Islet of Langerhans (tissue), 1 donor: ENCODE data around the gene CNKSR2.

Experiments
- FAIRE-seq: peaks from one replicate; lab custom pipeline; 2011; peaks lifted over from hg19 to GRCh38; lab: Jason Lieb, UNC

CNKSR2 gene

GRCh38 chrX:21374163-21374993, at the start of gene CNKSR2:
Gene CNKSR2, plus strand, starts transcription at chrX:21374418. Its CDS starts 480 bp downstream, at chrX:21374898.
- no peak for FAIRE-seq

DNA sequence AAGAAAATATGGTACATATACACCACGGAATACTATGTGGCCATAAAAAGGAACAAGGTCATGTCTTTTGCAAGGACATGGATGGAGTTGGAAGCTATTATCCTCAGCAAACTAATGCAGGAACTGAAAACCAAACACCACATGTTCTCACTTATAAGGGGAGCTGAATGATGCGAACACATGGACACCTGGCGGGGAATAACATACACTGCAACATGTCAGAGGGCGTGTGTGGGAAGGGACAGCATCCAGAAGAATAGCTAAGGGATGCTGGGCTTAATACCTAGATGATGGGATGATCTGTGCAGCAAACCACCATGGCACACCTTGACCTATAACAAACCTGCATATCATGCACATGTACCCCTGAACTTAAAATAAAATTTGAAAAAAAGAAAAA, 19.5 kb upstream of the CNKSR2 start:
- no peak for FAIRE-seq

DNA sequence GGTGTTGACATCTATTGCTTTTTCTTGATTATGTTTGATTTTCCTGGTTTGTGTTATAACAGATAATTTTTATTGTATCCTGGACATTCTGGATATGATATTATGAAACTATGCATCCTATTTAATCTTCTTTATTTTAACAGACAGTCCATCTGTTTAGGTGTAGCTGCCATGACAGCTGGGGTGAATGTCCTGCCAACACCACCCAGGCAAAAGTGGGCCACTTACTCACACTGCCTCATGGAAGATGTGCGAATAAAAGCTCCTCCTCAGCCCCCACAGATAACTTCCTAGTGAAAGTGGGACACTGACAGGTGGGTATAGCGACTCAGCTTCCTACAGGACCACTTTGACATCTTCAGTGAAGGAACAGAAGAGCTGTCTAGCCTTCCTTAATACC, 18.4 kb upstream of the CNKSR2 start:
- no peak for FAIRE-seq

- no peak for FAIRE-seq
Measured at GRCh38 chrX:21369613-21370012, 4.6 kb upstream of the CNKSR2 start.

GRCh38 chrX:21373001-21373400, 1.2 kb upstream of the CNKSR2 start:
- peak; percentile 27 for FAIRE-seq

- FAIRE-seq, result no peak
Measured at GRCh38 chrX:21373637-21374162, 518 bp upstream of the CNKSR2 start.

DNA sequence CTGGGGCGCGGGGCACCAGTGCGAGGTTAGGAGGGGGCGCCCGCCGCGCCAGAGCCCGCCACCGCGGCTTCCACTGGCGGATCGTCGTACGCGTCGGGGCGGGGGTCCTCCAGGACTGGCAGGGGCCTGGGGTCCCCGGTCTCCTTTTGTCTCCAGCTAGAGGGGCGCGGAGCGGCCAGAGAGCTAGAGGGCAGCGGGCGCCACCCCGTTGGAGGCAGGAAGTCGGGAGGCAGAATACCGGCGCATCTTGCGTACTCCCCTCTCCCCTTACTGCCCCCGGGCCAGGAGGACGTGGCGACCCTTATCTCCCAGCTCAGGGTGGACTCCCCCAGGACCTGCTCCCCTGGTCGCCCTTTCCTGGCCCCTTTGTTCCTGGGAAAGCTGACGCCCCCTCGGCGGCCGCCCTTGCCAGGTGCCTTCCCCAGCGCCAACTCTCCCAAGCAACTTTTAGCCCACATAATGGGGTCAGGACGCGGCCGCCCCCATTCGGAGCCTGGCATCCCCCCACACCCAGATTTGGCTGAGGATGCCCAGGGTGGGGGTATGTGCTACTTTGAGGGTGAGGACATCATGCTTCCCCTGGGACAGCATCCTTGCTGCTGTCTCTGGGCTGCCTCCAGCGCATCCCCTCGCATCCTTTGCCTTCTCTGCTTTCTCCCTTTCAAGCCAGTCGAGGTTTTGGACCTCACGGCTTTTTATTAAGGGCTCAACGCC, 933 bp downstream of the CNKSR2 start:
- FAIRE-seq, result no peak

GRCh38 chrX:21375708-21376009, 1.4 kb downstream of the CNKSR2 start:
- FAIRE-seq, result no peak

GRCh38 chrX:21376636-21377035, 2.4 kb downstream of the CNKSR2 start:
- FAIRE-seq, result no peak

GRCh38 chrX:21379991-21380390, 5.8 kb downstream of the CNKSR2 start:
- no peak for FAIRE-seq

DNA sequence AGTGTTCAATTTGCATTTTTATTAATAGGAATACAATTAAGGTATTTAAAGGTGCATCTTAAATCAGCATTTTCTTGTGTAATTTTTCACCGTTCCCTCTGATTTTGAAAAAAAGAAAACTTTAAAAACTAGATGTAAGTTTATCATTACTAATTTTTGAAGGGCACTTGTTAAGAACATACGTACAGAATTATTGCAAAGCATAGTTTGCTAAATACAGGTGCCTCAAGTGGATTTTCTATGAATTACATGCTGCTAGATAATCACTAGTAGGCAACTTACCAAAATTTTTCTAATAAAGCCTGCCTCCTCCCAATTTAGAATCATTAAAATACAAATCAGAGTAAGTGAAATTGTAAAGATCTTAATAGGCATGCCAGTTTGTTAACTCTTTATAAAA, 8.5 kb downstream of the CNKSR2 start:
- peak; percentile 90 for FAIRE-seq

DNA sequence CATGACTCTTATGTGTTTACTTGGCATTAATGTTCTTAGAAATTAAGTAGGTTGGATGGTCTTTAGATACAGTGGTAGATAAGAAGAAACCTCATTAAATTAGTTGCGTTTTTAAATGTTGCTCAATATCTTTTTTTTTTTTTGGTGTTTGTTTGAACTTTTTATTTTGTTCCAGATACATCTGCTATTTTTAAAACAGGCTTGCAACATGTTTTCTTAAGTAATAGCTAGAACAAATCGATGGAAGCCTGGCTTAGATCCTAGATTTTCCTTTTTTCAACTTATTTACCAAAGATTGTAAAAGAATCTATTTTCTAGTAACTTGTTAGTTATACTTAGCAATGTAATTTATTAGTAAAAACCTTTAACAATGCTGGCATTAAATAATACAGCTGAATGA, 9.3 kb downstream of the CNKSR2 start:
- FAIRE-seq, result peak; percentile 13

DNA sequence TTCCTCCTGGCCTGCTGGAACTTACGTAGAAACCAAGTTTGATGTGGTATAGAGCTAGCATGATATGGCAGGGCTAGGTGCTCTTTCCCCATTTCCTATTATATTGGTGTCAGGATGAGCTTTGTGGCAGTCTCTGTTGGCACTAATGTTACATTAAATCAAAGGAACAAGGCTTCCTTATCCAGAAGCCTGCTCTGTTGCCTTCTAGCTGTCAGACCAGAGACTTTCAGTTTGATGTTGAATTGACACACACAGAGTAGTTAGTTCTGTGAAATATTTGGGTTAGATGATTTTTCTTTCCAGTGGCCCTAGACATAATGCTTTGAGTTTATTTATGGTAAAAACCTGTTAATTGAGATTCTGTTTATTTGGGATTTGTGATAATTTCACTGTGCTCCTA, 10.0 kb downstream of the CNKSR2 start:
- FAIRE-seq, result peak; percentile 33

GRCh38 chrX:21394792-21395191, 20.6 kb downstream of the CNKSR2 start:
- FAIRE-seq, result peak; percentile 5

DNA sequence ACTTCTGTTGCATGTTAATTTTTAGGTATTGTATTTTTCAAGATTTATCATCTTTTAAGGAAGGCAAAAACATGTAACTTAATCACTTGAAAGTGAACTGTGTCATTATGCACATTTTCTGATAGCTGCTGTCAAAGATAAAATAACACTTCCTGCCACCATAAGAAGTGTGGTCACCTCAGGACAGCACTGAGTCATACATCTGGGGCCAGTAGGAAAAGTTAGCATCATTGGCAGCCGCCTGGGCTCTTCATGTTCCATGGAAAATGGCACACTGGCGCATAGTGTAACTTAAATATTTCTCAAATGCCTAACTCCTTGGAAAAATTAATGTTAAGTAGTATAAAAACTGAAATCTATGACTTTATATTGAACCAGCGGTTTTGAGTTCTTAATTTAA, 24.2 kb downstream of the CNKSR2 start:
- FAIRE-seq, result peak; percentile 79

DNA sequence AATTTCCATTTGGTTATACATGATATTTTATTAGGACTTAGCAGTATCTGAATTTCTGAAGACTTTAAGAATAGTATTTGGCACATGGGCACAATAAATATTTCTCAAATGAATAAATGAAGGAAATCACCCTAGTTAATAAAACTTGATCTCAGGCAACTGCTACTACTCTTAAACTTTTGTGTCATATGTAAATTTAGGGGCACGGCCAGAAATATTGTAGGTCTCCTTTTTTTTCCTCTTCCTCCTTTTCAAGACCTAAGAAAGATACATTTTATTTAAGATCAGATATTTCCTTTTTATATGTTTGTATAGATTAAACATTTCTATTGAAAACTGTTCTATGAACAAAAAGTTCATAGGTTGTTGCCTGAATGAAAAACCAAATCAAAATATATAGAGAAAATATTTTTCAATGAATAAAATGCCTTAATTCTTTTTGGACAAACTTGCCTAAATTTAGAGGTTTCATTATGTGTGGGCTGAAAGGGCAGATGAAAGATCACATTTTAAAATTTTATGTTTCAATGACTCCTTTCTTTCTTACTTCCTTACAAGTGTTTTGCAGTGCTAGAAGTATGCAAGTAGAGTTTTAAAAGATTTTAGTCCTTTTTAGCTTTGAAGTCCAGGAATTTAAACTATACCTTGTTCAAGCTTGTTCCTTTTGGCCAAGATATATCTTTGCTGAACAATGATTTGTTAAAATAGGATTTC, 26.3 kb downstream of the CNKSR2 start:
- FAIRE-seq, result peak; percentile 92

DNA sequence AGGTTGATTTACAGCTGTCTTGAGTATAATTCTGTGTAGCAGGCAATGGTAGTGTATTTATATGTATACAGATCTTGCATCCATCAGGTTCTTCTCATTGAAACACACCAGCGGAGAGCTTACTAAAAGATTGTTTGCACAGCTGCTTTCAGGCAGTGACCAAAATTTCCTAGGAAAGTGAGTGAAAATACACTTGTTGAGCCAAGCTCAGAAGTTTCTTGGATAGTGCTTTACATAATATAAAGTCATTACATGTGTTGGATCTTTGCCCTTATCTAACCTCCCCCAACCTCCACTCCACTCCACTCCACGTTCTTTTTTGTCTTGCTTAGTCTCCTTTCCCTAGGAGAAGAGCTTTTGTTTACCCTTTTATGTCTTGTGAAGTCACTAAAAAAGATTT, 34.1 kb downstream of the CNKSR2 start:
- FAIRE-seq, result no peak

DNA sequence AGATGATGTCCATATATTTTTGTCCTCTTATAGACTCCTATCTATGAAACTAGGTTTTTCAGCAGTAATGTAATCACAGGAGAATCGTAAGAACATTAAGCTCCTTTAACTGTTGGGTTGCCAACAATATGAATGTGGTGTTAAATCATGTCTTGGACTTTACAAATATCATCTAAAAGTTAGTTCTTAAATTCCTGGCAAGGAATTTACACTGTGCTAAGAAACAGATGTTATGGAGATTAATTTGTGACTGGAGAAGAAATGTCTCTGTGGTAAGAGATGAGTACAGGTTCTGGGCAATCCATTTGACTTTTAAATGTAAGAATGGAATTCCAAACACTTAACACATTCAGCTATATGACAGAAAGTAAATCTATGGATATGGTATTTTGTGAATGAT, 34.6 kb downstream of the CNKSR2 start:
- no peak for FAIRE-seq

DNA sequence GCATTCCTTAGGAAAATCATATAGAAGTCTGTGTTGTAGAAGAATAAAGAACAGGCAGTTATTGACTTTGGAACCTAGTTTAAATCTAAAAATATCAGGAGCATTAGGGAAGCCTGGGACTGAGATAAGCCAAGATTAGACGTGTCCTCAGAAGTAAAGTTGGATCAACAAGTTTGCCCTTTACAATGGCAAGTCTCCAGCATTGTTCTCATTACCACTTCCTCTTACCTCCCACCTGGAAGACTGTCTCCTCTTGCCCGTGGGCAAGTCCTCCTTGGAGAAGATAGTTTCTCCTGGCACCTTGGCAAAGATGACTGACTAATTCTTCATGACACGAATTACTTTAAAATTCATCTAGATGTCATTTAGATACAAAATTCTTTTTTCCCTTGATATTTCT, 37.8 kb downstream of the CNKSR2 start:
- no peak for FAIRE-seq

GRCh38 chrX:21412883-21413282, 38.7 kb downstream of the CNKSR2 start:
- FAIRE-seq, result no peak

- no peak for FAIRE-seq
Measured at GRCh38 chrX:21427086-21427485, 52.9 kb downstream of the CNKSR2 start.

DNA sequence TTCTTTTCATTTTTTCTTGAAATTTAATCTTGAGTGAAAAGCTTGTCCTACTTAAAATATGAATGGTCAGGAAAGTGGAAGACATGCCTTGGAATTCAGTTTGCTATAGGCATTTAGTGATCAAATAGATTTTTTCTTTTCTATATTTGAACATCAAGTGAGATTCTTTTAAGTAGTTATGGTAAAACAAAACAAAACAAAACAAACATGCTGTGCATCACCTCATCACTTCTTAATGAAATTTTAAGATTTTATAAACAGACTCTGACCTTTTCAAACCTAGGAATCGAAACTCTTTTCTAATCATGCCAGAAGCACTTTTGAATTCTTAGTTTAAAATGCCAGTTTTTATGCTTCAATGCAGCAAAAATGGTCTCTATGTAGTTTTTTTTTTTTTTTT, 62.8 kb downstream of the CNKSR2 start:
- FAIRE-seq, result no peak

- peak; percentile 17 for FAIRE-seq
Measured at GRCh38 chrX:21438792-21439191, 64.6 kb downstream of the CNKSR2 start.
